Uterus (tissue), 4 donors: ENCODE measurements around the gene POLR3E. TPM values are rescaled to one million over a fixed set of nuclear protein-coding genes. Genes with fewer than 3 reads are reported as not detected.
"Not testable (repeated sequence)": the region's sequence is repeated elsewhere in the genome, so short reads cannot be mapped to it uniquely, and the experiment has no call there.

Experiments
- DNase-seq, 2 donors: peaks; one replicate each; pipeline ENCODE4 v3.0.0-alpha.2; 2019 to 2020
- H3K27ac ChIP-seq, 2 donors: fragments of 200-600 bp; sonication (generic); 1 replicate in 1 of 2; 2 replicates in 1 of 2; pipeline ENCODE4 v1.5.1; 2016 to 2018
- H3K27me3 ChIP-seq, 2 donors: fragments of 200-600 bp; sonication (generic); one replicate each; pipeline ENCODE4 v1.5.1; 2018 to 2019; ENCODE audit warnings: control low read depth in 1 of 2
- H3K36me3 ChIP-seq, 2 donors: fragments of 200-600 bp; sonication (generic); one replicate each; pipeline ENCODE4 v1.5.1; 2019; ENCODE audit warnings: control low read depth in 1 of 2
- H3K4me1 ChIP-seq, 2 donors: fragments of 200-600 bp; sonication (generic); one replicate each; pipeline ENCODE4 v1.5.1; 2018 to 2019; ENCODE audit warnings: control low read depth in 1 of 2
- H3K4me3 ChIP-seq, 2 donors: fragments of 200-600 bp; sonication (generic); 1 replicate in 1 of 2; 2 replicates in 1 of 2; pipeline ENCODE4 v1.5.1; 2018 to 2019; ENCODE audit warnings: mild to moderate bottlenecking in 1 of 2
- H3K9me3 ChIP-seq, 2 donors: fragments of 200-600 bp; sonication (generic); one replicate each; pipeline ENCODE4 v1.5.1; 2019; ENCODE audit warnings: control low read depth in 1 of 2
- CTCF ChIP-seq, 4 experiments: fragments of 200-600 bp in 2 of 4; fragments of 450-650 bp in 2 of 4; sonication (generic) in 2 of 4; IDR thresholded peaks; one replicate each; pipeline ENCODE4 v1.5.1; 2016 to 2019; ENCODE audit warnings: antibody characterized with exemption in 4 of 4, mild to moderate bottlenecking in 2 of 4, moderate library complexity in 1 of 4
- POLR2A ChIP-seq, 2 donors: fragments of 450-650 bp; IDR thresholded peaks; one replicate each; pipeline ENCODE4 v1.6.1; 2016; ENCODE audit warnings: antibody characterized with exemption in 2 of 2, mild to moderate bottlenecking in 1 of 2, moderate library complexity in 1 of 2
- intact Hi-C: fragments of 100-400 bp; cut with DNase I; formaldehyde crosslinking; loops from one replicate; pipeline ENCODE4 v1.15.1; 2023; ENCODE audit warnings: low total_unique reads
- total RNA-seq, 4 donors: library from RNA; depleted of rRNA in 3 of 4; stranded (reverse); fragments of >200 nt in 3 of 4; gene quantifications; one replicate each; pipeline versions ENCODE4 v1.1.0 to v1.2.4, GENCODE V29; 2014 to 2023
- donor health status: DM: yes; HTN: yes; CAD: no.

The POLR3E gene
- total RNA-seq, 4 donors from 2014 or later = 45.1 to 179 (median 64.5) TPM

GRCh38 chr16:22366889-22367288, 69.7 kb downstream of the POLR3E start:
- Histone ChIP-seq H3K27ac (no peak overlapping the region), H3K36me3 (no peaks in the 10 kb centered on the region), H3K4me1 (peaks cover 0 to 9% of the 10 kb centered on the region in 2 donors), H3K9me3 (no peaks in the 10 kb centered on the region), H3K27me3 (no peaks in the 10 kb centered on the region), H3K4me3 (no peak overlapping the region)
- DNase-seq = no peak
- TF ChIP-seq POLR2A (IDR thresholded peaks at IDR 0.05) (no peak), CTCF (IDR thresholded peaks at IDR 0.05) (no peak)
- intact Hi-C loops = no loop called here

- H3K4me3 ChIP-seq, H3K27me3 ChIP-seq, intact Hi-C loops, H3K9me3 ChIP-seq, DNase-seq, H3K36me3 ChIP-seq: not testable (repeated sequence)
- H3K4me1 ChIP-seq = peaks cover 0 to 16% of the 10 kb centered on the region in 2 donors
- peak overlapping the region in 1 of 2 donors; percentile 60 for H3K27ac ChIP-seq
Observed at GRCh38 chr16:22368200-22368826, 71.1 kb downstream of the POLR3E start.

DNA sequence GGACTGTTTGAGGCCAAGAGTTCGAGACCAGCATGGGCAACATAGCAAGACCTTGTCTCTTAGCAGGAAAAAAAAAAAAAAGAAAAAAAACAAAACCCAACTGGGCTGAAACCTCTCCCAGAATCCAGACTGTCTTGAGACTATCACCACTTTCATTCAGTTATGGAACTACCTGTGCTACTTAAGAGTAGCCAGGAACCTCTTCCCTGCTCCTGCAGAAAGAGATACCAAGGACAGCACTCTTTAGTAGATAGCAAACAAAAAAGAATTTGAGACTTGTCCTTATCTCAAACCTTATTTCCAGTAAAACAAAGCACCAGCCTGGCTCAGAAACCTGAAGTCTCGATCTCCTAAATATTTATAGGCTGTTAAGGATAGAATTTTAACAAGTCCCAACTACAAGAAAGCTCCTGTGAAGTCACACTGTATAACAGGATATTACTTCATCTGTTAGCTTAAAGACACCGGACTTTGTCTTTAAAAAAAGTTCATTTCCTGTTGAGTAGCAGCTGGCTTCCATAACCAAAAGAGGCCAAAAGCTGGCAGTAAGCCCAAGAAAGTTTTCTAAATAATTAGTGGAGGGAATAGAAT, 72.1 kb downstream of the POLR3E start:
- Histone ChIP-seq H3K27ac (peak overlapping the region; percentile 57 to 60), H3K36me3 (no peaks in the 10 kb centered on the region), H3K27me3 (no peaks in the 10 kb centered on the region), H3K9me3 (no peaks in the 10 kb centered on the region), H3K4me3 (no peak overlapping the region), H3K4me1 (peaks cover 0 to 16% of the 10 kb centered on the region in 2 donors)
- no peak for TF ChIP-seq CTCF (IDR thresholded peaks at IDR 0.05)
- no peak for TF ChIP-seq POLR2A (IDR thresholded peaks at IDR 0.05)
- DNase-seq = no peak
- intact Hi-C loops = no loop called here

GRCh38 chr16:22370038-22370820, 73.0 kb downstream of the POLR3E start:
- no peaks in the 10 kb centered on the region for H3K36me3 ChIP-seq
- peaks cover 0 to 16% of the 10 kb centered on the region in 2 donors for H3K4me1 ChIP-seq
- no peak overlapping the region for H3K4me3 ChIP-seq
- no peaks in the 10 kb centered on the region for H3K27me3 ChIP-seq
- intact Hi-C loops = no loop called here
- no peak for DNase-seq
- peak overlapping the region; percentile 57 to 60 for H3K27ac ChIP-seq
- H3K9me3 ChIP-seq = no peaks in the 10 kb centered on the region
- TF ChIP-seq POLR2A (IDR thresholded peaks at IDR 0.05) (no peak), CTCF (IDR thresholded peaks at IDR 0.05) (no peak)

- DNase-seq = no peak
- Histone ChIP-seq H3K9me3 (no peaks in the 10 kb centered on the region), H3K4me1 (peaks cover 0 to 16% of the 10 kb centered on the region in 2 donors), H3K27me3 (no peaks in the 10 kb centered on the region), H3K4me3 (peak overlapping the region; percentile 65 to 90), H3K27ac (peak overlapping the region; percentile 75 to 84), H3K36me3 (no peaks in the 10 kb centered on the region)
- TF ChIP-seq POLR2A (IDR thresholded peaks at IDR 0.05) = no peak
- no peak for TF ChIP-seq CTCF (IDR thresholded peaks at IDR 0.05)
- intact Hi-C loops = no loop called here
Observed at GRCh38 chr16:22372882-22373661, 75.9 kb downstream of the POLR3E start.
